GM23248 (cell line): ENCODE data around the gene CYP4B1.

ENCODE experiments used
- EZH2 ChIP-seq: fragments of 200-600 bp; sonication (generic); IDR thresholded peaks from 2 replicates; pipeline ENCODE4 v1.6.1; 2018; ENCODE audit warnings: antibody characterized with exemption, mild to moderate bottlenecking; ENCODE audit not compliant: insufficient read depth, poor library complexity, severe bottlenecking
- EZH2phosphoT487 ChIP-seq: fragments of 200-600 bp; sonication (generic); IDR thresholded peaks from 2 replicates; pipeline ENCODE4 v1.6.1; 2018; ENCODE audit warnings: antibody characterized with exemption, moderate library complexity, mild to moderate bottlenecking, low read depth; ENCODE audit not compliant: insufficient read depth

DNA sequence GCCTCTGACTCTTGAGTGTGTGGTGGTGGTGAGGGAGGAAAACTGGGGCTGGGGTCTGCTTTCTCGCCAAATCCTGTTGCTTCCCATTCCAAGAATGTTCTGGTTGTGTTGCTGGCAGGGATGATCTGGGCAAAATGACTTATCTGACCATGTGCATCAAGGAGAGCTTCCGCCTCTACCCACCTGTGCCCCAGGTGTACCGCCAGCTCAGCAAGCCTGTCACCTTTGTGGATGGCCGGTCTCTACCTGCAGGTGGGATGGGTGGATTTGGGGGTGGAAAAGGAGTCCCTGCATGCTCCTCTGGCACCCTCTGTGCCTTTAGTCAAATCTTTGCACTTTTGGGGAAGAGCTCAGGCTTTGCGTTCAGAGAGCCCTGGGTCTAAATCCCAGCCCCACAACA is 18.1 kb downstream of the CYP4B1 start:
- TF ChIP-seq EZH2 (no peak), EZH2phosphoT487 (no peak)
